ENCODE data around the gene SLC2A13.

DNA sequence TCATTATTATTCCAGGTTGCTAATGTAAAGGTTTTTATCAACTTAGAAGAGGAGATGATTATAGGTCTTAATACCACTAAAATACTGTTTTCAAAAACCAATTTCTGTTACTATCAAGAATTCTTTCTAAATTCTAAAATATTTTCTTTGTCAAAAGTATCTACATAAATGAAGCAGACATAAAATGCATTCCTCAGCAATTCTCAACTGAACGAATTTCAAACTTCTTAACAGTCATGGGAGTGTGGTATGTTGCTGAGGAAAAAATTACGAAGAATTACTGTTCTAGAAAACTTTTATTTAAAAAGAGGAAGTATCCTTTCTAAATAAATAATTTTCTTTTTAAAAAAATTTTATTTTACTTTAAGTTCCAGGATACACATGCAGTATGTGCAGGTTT is 146.4 kb downstream of the SLC2A13 start:
- no peak for TF ChIP-seq POLR2AphosphoS5 (IDR thresholded peaks at IDR 0.05; ENCODE audit: low read depth, low read length)
- TF ChIP-seq POLR2A (IDR thresholded peaks at IDR 0.05; ENCODE audit: low read depth, low read length): no peak
